COLO829 (cell line): Measurements from ENCODE around the gene TMEM121B.
"Not testable (repeated sequence)": the region's sequence is repeated elsewhere in the genome, so short reads cannot be mapped to it uniquely, and the experiment has no call there.

Experiments used
- DNase-seq: peaks from one replicate; pipeline ENCODE4 v3.0.0; 2012; ENCODE audit warnings: low spot score

TMEM121B gene

GRCh38 chr22:17121233-17122195 lies at the start of gene TMEM121B:
Gene TMEM121B, minus strand, starts transcription at chr22:17121360. Its CDS starts 233 bp downstream, at chr22:17121127.
- DNase-seq, result peak; percentile 25

GRCh38 chr22:17167486-17167885 lies 46.3 kb upstream of the TMEM121B start:
- no peak for DNase-seq

GRCh38 chr22:17164392-17165024 lies 43.3 kb upstream of the TMEM121B start:
- DNase-seq, result peak; percentile 50

- DNase-seq, result no peak
These were observed 41.6 kb upstream of the TMEM121B start for GRCh38 chr22:17162731-17163130.

- DNase-seq, result no peak
These were observed 40.8 kb upstream of the TMEM121B start for GRCh38 chr22:17161991-17162390.

- DNase-seq, result peak; percentile 30
These were observed 38.4 kb upstream of the TMEM121B start for GRCh38 chr22:17159504-17159951.

- peak; percentile 82 for DNase-seq
These were observed 37.7 kb upstream of the TMEM121B start, which contains the start of gene HDHD5 for GRCh38 chr22:17158568-17159503. Gene HDHD5, minus strand, starts transcription at chr22:17159277. Its CDS starts 26 bp downstream, at chr22:17159251.

GRCh38 chr22:17158176-17158567 lies 37.0 kb upstream of the TMEM121B start:
- no peak for DNase-seq

- DNase-seq, result no peak
These were observed 36.6 kb upstream of the TMEM121B start for GRCh38 chr22:17157714-17158113.

- no peak for DNase-seq
These were observed 34.8 kb upstream of the TMEM121B start for GRCh38 chr22:17155941-17156340.

- no peak for DNase-seq
These were observed 31.8 kb upstream of the TMEM121B start for GRCh38 chr22:17152971-17153370.

- DNase-seq, result no peak
These were observed 31.2 kb upstream of the TMEM121B start for GRCh38 chr22:17152340-17152739.

- no peak for DNase-seq
These were observed 28.1 kb upstream of the TMEM121B start for GRCh38 chr22:17149076-17149815.

GRCh38 chr22:17147458-17147857 lies 26.3 kb upstream of the TMEM121B start:
- not testable (repeated sequence) for DNase-seq

GRCh38 chr22:17145021-17145680 lies 24.0 kb upstream of the TMEM121B start:
- no peak for DNase-seq

GRCh38 chr22:17143826-17144225 lies 22.7 kb upstream of the TMEM121B start:
- no peak for DNase-seq

GRCh38 chr22:17143101-17143500 lies 21.9 kb upstream of the TMEM121B start:
- no peak for DNase-seq

- DNase-seq, result no peak
These were observed 19.9 kb upstream of the TMEM121B start for GRCh38 chr22:17140826-17141766.

- DNase-seq, result no peak
These were observed 18.9 kb upstream of the TMEM121B start for GRCh38 chr22:17140022-17140421.
